HG03196 (cell line): ENCODE data around the gene RYK.
"Not testable (repeated sequence)": the region's sequence is repeated elsewhere in the genome, so short reads cannot be mapped to it uniquely, and the experiment has no call there.

Experiments
- ATAC-seq: cut with Tn5 transposase; IDR thresholded peaks from one replicate; pipeline ENCODE4 v1.9.1; 2021; ENCODE audit not compliant: unreplicated experiment

Gene RYK

DNA sequence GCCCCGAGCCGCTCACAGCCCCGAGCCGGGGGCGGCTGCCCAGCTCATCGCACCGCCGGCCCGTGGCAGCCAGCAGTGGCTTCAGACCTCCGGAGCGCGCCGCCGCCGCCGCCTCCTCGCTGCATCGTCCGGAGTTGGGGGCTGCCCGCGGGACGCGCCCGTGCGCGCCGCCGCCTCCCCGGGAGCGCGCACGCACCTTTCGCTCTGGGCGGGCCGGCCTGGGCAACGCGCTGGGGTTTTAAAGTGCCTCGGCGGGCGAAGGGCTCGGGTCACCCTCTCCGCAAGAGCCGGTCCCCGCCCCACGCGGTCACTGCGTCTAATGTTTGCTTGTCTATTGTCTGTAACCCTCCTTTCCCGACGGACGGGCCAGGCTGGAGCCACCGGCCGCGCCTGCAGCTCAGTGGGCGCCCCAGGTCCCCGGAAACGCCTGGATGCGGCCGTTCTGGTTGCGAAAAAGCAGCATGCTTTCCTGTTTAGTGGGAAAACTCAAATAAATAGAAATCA lies at the start of gene RYK:
TSS of gene RYK (minus strand) at position 143 of the 504 bp plus-strand sequence. CDS start 205 bp downstream, outside the sequence.
- peak; percentile 72 for ATAC-seq

DNA sequence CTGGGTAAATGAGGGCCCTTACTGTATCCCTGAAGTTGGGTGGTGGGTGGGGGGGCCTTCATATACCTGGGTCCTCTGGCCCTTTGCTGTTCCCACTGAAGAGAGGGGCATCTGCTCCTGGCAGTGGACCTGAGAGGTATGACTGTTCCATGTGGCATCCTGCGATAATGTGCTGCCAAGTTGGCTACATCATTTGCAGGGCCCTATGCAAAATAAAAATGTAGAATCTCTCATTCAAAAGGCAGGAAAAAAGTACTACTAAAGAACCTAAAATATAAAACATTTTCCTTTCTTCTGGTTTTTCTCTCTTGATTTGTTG lies 49.2 kb upstream of the RYK start:
- no peak for ATAC-seq

DNA sequence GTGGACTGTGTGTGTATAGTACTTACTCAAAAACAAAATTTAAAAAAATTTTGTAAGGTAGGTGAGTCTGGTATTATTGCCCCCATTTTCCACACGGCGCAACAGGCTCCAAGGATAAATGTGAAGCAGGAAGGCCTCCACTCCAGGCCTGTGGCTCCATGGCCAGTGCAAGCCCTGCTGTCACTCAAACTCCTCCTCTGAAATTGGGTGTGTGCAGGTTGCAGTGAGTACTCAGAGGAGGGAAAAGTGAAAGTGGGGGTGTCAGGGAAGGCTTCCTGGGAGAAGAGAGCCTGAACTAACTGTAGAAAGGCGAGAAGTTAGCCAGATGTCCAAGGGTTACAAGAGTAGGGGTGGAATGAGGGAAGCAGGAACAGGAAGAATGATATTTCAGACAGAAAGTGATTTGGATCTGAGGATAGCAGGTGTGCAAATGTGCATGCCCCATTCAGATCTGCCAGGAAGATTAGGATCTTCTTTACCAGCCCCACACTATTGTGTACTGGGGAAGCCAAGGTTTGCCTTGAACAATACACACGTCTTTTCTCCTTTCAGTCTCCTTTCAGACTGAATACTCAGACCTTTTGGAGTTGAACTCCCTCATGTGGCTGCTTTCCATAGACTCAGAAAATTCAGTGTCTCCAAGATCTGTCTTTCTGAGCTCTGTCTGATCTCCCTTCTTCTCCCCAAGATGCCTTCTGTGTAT lies 48.7 kb upstream of the RYK start:
- ATAC-seq, result no peak

DNA sequence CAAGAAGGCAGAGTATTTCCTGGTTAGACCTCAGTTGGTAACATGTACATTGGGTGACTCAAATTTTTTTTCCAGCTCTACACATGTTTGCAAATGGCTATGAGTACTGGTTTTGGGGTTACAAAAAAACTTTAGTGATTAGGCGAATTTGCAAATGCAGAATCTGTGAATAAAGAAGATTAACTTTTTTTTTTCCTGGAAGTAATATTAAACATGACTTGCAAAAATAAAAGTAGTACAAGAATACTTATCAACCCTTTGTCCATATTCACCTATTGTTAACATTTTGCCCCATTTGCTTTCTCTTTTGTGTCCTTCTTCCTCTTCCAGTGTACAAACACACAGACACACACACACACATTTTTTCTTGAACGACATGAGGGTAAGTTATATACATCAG lies 47.6 kb upstream of the RYK start:
- no peak for ATAC-seq

DNA sequence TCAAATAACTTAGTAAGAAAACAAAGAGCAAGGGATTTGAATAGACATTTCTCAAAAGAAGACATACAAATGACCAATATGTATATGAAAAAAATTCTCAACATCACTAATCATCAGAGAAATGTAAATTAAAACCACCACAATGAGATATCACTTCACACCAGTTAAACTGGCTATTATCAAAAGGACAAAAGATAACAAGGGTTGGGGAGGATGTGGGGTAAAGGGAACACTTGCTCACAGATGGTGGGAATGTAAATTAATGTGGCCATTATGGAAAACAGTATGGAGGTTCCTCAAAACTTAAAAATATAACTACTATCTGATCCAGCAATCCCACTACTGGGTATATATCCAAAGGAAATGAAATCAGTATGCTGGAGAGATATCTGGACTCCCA lies 46.0 kb upstream of the RYK start:
- ATAC-seq, result no peak

DNA sequence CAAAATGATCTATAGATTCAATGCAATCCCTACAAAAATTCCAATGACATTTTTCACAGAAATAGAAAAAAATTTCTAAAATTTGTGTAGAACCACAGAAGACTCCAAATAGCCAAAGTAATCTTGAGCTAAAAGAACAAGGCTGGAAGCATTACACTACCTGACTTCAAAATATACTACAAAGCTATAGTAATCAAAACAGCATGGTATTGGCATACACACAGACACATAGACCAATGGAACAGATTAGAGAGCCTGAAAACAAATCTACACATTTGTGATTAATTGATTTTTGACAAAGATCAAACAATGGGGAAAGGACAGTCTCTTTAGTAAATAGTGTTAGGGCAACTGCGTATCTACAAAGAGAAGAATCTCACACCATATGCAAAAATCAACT lies 45.3 kb upstream of the RYK start:
- no peak for ATAC-seq

DNA sequence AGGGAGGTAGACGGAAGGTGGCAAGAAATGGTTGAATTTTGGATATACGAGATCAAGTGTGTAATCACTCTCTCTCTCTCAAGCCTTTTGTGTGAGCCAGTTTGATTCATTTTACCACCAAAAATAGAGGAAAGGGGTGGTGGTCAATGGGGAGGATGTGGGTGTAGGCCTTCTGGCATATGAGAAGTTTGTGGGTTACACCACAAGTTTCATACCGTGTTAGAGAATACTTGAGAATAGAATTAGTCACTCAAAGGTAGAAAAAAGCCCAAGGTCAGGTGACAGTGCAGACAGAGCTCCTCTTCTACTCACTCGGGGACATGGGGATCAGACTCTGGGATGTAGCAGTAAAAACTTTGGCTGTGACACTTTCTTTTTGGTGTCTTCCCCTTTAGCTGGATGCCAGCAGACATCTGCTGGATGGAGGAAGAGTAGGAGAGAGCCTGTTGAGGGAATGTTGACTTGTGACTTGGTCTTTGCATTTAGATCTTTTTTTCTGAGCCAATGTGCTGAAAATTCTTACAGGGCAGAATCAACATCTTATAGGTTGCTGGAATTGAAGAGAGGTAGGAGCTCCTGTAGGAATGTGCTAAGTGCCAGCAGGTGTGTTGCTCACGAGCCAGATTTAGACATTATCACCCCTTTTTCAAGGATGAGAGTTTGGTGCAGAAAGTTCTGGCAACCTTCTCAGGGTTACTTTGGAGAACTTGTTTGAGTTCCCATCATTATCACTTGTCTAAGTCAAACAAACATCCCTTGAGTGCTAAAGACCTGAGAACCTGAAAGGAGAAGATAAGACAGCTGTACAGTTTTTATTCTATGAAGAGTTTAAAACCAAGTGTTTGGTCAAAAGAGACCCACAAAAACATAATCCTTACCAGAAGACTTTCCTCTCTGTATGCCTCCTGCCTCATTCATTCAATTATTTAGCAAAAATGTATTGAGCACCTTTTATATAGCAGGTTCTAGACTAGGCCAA lies 43.9 kb upstream of the RYK start:
- ATAC-seq, result peak; percentile 98

DNA sequence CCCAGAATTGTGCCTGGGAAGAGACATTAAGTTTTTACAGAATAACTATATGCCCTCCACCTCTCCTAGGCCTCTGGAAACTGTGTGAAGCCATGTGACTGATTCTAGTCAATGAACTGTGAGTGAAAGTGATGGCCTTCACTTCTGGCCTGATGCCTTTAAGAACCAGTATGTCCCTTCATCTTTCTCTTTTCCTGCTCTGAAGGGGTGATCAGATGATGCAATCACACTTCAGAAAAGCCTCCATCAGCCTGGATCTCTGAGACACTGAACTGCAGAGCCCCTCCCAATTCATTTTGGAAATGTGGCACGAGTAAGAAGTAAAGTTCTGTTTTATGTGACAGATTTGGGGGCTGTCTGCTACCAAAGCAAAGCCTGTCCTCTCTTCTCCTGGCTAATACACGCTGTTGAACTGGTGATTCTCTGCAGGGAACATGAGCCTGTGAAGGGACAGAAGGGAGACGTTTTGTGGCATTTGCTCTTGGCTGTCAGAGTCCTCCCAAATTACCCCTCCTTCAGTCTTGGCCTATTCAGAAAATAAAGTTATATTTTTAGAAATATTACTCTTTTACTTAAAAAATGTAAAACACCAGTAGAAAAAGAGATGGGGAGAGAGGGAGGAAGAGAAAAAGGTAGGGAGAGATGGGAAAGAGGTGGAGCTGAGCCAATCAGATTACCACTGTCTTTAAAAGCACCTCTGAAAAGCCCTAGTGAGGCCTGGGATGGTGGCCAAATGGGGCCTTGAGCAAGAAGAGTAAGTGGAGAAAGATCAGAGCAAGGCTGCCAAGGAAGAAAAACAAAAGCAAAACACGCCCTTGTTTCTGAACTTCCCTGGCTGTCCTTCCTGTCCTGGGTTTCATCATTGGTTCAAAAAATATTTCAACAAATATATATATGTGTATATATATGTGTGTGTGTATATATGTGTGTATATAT lies 40.9 kb upstream of the RYK start:
- ATAC-seq, result no peak

DNA sequence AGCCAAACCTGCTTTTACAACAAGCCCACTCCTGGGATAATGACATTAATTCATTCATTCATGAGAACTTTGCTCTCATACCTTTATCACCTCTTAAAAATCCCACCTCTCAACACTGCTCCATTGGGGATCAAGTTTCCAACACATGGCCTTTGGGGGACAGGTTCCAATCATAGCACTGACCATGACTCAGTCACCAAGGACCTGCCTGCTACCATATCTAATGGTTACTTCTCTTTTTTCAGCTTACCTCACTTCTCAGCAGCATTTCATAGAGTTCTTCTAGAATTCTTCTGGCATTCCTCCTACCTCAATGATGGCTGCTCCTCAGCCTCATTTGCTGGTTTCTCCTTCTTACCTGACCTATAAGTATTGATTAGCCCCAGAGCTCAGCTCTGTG lies 36.9 kb upstream of the RYK start:
- no peak for ATAC-seq

DNA sequence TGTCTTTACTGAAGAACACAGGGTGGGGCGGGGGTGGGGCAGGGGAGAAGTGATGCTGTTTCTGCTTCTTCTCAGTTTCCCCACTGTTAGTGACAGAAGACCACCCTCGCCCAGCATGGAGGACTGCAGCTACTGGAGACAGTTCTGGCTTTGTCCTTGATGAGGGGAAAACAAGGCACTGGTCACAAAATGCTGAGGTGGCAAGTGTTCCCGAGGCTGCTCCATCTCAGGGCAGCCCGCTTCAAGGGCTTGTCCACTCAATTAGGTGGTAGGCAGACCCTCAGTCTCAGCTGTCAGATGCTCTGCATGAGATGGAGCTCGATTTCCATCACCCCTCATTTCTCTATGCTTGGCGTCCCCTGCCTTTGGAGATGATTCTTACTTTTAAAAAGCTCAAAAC lies 33.8 kb upstream of the RYK start:
- ATAC-seq, result no peak

DNA sequence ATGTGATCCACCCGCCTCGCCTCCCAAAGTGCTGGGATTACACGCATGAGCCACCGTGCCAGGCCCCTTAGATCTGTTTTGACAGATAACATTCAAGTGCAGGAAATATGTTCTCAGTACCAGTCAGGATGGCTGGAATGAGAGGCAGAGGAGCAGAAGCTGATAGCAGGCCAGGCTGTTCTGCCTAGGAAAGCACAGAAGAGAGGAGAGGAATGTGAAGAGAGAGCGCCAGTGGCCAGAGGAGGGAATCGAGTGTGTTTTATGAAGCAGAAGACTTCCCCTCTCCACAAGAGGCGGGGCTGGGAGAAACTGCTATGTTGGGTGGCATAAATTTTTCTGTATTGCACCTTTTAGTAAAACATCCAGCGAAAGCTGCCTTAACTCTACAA lies 32.0 kb upstream of the RYK start:
- no peak for ATAC-seq

DNA sequence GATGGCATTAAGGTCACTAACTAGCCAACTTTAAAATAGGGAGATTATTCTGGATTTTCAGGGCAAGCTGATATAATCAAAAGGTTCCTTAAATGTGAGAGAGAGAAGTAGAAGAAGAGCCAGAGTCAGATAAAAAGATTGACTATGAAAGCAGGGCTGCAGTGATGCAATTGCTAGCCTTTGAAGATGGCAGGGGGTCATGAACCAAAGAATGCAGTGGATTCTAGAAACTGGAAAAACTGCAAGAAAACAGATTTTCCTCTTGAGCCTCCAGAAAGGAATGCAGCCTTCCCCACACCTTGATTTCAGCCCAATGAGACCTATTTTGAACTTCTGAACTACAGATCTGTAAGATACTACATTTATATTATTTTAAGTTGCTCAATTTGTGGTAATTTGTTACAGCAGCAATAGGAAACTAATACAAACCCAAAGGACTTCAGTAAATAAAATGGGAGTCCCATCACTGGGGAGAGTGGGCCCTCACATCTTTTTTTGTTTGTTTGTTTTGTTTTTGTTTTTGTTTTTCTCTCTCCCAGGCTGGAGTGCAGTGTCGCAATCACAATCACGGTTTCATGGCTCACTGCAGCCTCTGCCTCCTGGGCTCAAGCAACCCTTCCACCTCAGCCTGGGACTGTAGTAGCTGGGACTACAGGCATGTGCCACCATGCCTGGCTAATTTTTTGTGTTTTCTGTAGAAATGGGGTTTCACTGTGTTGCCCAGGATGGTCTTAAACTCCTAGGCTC lies 31.4 kb upstream of the RYK start:
- ATAC-seq, result no peak

DNA sequence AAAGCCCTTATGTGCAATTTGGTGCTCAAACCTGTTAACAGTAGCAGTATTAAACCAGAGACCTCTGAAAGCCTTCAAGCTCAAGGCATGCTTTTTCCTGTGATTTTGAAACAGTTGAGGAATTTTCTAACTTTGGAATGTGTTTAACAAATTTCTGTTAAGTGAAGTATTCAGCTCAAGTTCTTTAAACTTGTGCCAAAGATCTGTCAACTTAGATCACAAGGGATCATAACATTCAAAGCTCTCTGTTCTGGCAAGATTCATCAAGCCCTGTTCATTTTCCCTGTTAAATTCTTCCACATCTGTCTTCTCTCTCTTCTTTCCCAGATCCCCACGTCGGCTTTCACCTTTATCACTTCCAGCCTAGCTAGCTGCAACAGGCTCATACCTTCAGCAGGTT lies 28.8 kb upstream of the RYK start:
- no peak for ATAC-seq

DNA sequence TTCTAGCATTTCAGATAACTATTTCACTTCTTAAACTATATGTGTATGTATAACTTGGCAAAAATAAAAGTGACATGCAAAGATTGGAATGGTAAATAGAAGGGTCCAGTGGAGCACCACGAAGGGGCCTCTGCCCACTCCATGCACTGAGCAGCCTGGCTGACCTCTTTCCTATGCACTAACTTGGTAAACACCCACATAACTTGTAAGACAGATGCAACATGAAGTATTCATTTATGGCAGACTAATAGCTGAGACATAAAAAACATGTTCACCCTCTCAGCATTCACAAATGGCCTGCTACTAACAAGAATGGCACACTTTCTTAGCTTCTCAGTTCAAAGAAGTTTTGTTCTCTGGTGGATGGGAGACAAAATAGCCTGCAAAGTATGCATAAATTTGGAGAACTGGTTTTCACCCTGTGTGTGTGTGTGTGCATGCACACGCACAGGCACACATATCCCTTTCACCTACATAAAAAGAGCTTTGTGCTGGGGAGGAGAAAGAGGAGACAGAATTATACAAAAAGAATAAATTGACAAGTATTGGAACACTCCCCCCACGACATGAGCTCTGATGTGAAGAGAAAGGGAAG lies 26.5 kb upstream of the RYK start:
- no peak for ATAC-seq

DNA sequence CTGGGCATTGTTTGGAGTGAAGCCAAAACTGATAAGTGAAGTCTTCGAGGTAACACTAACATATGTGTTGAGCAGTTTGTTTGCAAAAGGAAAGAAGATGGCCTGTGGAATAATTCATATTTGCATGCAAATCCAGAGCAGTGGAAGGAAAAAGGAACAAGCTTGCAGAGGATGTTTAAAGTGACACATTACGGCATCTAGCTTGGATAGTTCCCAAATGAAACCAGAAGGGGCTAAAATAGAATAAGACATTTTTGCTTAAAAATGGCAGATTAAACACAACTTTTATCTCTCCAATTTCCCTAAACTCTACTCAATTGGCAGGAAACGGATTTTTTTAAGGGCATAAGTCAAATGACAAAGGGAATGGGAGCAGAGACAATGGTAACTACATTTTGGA lies 25.4 kb upstream of the RYK start:
- no peak for ATAC-seq

DNA sequence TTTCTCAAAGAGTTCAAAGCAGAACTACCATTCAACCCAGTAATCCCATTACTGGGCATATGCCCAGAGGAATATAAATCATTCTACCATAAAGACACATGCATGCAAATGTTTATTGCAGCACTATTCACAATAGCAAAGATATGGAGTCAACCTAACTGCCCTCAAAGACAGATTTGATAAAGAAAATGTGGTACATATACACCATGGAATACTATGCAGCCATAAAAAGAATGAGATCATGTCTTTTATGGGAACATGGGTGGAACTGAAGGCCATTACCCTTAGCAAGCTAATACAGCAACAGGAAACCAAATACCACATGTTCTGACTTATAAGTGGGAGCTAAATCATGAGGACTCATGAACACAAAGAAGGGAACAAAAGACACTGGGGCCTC lies 24.5 kb upstream of the RYK start:
- ATAC-seq, result not testable (repeated sequence)

DNA sequence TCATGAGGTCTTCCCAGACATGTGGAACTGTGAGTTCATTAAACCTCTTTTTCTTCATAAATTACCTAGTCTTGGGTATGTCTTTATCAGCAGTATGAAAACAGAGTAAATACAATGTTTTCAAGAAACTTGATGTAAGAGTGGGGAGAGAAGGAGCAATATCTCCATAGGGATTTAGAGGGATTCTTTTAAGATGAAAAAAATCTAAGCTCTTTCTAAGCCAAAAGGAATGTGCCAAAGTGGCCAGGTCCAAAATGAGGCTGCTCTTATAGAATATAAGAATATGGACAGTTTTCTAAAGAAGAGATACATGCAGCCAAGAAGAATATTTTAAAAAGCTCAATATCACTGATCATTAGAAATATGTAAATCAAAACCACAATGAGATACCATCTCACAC lies 23.9 kb upstream of the RYK start:
- ATAC-seq, result no peak

DNA sequence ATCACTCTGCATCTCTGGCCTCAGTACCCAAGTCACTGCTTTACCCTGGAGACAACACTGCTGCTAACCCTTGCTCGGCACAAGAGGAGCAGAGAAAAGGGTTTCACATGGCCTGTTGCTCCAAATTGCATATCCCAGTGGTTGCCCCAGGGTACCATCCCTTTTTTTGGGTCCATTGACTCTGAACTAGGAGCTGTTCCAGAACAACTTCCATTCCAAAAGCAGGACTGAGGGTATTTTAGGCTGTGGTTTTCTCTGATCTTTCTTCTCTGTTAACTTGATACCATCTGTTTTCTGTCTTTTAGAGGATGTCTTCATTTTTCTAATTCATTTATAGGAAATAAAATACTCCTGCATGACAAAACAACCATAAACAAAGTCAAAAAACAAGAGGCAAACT lies 17.3 kb upstream of the RYK start:
- ATAC-seq, result no peak

DNA sequence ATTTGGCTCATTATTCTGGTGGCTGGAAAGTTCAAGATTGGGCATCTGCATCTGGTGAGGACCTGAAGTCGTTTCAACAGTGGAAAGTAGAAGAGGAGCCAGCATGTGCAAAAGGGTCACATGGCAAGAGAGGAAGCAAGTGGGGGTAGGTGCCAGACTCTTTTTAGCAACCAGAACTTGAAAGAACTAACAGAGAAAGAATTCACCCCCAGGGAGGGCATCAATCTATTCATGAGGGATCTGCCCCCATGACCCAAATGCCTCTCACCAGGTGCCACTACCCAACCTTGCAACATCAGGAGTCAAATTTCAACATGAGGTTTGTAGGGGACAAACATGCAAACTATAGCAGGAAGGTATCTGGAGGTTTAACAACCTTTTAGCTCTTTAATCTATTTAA lies 10.3 kb upstream of the RYK start:
- no peak for ATAC-seq

DNA sequence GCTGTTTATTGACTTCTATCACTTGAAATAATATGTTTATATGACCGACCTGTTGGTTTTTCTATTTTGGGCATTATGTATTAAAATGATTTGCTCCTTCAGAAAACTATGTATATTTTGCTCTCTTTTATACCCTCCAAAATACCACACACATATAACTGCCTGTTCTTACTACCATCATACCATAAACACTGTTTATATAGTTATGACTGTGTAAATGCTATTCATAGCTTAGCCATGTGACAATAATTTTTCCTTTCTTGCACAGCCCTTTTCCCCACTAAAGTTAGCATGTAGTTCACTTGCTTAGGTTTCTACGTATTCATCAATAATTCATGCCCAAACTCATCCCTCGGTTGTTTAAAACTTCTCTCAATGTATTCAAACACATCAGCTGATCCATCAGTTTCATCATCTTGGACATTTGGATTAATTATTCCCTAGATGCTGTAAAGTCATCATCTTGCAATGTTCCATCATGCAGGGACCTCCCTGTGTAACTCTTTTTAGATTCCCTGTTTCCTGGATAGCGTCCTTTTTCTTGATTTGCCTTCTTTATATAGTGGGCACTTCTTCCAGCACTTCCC lies 8.2 kb upstream of the RYK start:
- ATAC-seq, result no peak
